Cerebellar cortex (tissue), 1 donor: Measurements from ENCODE around the gene ODAD4.

ENCODE experiments used
- DNase-seq: peaks from one replicate; pipeline ENCODE4 v3.0.0-alpha.2; 2015; ENCODE audit warnings: low spot score

ODAD4 gene

GRCh38 chr17:41930009-41930832, at the start of gene ODAD4:
Gene ODAD4, plus strand, starts transcription at chr17:41930617. Its CDS starts 107 bp downstream, at chr17:41930724.
- DNase-seq: peak; percentile 97

GRCh38 chr17:41882756-41883155, 47.7 kb upstream of the ODAD4 start:
- DNase-seq: no peak

GRCh38 chr17:41885733-41886132, 44.7 kb upstream of the ODAD4 start:
- peak; percentile 37 for DNase-seq

- DNase-seq: no peak
Observed at GRCh38 chr17:41888332-41888965, 42.0 kb upstream of the ODAD4 start.

DNA sequence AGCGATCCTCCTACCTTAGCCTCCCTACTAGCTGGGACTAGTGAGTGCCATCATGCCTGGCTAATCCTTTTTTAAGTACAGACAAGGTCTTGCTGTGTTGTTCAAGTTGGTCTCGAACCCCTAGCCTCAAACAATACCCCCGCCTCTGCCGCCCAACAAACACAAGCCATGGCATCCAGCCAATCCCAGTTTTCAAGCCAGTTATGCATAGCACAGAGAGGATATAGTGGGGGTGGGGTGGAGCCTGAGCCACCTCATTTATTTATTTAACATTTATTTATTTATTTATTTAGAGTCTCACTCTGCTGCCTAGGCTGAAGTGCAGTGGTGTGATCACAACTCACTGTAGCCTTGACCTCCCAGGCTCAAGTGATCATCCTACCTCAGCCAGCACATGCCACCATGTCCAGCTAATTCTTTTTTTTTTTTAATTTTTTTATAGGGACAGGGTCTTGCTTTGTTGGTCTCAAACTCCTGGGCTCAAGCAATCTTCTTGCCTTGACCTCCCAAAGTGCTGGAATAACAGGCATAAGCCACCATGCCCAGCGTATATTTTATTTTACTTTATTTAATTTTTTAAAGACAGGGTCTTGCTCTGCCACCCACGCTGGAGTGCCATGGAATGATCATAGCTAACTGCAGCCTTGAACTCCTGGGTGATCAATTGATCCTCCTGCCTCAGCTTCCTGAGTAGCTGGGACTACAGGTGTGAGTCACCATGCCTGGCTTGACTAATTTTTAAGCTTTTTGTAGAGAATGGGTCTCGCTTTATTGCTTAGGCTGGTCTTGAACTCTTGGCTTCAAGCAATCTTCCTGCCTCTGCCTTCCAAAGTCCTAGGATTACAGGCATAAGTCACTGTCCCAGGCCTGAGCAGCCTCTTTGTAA, 39.0 kb upstream of the ODAD4 start:
- no peak for DNase-seq

- no peak for DNase-seq
Observed at GRCh38 chr17:41892021-41892376, 38.4 kb upstream of the ODAD4 start.

DNA sequence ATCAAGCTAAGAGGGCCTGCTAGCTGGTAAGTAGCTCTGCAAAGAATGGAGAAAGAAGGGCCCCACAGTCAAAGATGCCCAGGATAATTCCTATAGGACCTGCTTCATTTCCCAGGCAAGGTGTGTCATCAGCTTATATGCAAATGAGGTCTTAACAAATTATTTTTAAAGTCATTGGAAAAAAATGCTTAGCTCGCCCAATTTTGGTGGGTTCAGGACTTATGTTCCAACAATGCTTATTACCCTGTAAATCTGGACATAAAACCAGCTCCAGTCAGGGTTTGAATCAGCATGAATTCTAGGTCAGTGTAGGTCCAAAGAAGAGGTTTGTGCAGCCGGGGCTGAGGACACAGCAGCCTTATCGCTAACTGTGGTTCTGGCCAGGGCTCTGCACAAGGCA, 37.0 kb upstream of the ODAD4 start:
- no peak for DNase-seq

DNA sequence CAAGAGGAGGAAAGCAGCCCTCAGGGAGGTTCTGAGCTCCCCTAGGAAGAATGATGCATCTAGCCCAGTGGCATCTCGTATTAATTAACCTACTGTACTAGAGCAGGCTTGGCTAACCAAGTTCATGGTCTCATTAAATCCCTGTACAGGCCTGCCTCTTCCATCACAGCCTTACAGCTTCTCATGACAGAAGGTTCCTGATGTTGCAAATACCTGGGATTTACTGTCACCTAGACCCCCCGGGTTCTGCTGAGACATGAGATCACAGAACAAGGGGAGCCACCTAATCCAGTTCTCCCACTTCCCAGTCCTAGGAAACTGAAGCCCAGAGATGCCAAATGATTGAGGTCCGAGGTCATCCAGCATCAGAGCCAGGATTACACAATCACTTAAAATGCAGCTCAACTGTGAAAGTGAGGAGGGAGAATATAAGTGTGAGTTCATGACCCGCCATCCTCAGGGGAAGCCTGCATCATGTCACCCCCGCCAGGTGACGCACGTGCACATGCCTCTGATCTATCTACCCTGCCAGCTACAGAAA, 35.6 kb upstream of the ODAD4 start:
- no peak for DNase-seq

- DNase-seq: no peak
Observed at GRCh38 chr17:41895617-41896016, 34.8 kb upstream of the ODAD4 start.

DNA sequence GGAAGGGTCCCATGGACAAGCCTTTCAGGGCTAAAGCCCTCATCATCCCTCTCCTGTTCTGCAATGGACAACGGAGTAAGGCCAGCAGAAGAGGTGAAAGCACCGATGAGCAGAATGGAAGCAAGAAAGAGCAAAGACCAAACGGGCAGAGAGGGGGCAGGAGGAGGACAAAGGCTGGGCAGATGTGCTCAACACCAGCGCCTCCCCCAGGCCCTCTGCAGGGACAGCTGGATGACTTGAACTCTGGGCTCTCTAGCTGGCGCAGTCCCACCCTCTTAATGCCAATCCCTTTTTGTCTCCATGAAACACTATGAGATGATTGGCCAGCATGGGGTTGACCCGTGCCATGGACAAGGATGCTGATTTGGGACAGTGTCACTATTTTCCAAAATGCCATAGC, 33.7 kb upstream of the ODAD4 start:
- no peak for DNase-seq

DNA sequence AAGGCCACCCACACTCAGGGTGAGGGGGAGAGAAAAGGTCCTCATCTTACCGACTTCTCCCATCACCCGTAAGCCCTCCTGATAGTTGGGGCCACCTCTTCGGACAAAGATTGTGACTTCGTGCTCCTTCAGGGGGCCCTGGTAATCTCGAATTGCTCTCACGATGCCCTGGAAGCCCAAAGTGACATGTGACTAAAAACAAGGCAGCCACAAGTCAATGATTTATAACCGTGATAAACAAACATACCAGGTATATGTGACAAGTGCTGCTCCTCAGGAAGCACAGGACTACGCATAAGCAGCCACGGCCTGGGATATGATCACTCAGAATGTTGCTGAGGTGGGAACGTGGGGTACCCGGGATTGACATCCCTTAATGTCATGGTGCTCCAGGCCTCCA, 28.8 kb upstream of the ODAD4 start:
- no peak for DNase-seq

DNA sequence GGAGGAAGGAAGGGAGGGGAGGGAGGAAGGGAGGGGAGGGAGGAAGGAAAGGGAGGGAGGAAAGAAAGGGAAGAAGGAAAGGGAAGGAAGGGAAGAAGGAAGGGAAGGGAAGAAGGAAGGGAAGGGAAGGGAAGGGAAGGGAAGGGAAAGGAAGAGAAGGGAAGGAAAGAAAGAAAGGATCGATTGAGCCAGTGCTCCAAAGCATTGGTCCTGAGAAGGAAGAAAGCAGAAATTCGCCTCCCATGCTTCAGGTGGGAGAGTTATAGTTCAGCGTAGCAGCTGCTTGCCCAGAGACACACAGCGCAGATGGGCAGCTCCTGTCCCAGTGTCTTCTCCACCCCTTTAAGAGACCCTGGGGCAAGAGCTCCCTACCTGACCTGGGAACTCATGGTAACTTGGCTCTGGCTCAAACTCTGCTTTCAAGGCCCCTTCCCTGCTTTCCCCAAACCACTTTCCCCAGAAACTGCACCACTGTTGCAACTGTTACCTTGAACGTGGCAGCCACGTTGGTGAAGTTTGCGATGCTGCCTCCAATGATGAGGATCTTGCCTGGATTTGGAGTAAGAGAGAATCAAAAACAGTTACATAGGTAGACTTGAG, 26.1 kb upstream of the ODAD4 start:
- DNase-seq: no peak

DNA sequence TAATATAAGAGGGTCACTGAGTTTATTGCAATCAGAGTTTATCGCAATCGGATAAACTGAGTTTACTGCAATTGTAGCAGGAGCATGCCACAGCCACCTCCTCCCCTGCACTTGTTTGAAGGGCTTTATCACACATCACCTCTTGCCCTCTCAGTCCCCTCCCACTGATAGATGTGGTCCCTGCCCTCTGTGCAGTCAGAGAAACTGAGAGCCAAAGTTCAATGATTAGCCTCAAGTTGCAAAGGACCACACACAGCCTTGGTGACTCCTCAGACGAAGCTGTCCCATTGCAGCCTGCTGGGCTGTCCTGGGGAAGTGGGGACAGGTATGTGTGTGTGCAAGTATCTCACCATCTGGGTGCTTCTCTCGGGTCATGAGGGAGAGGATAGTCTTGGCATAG, 25.2 kb upstream of the ODAD4 start:
- DNase-seq: no peak

DNA sequence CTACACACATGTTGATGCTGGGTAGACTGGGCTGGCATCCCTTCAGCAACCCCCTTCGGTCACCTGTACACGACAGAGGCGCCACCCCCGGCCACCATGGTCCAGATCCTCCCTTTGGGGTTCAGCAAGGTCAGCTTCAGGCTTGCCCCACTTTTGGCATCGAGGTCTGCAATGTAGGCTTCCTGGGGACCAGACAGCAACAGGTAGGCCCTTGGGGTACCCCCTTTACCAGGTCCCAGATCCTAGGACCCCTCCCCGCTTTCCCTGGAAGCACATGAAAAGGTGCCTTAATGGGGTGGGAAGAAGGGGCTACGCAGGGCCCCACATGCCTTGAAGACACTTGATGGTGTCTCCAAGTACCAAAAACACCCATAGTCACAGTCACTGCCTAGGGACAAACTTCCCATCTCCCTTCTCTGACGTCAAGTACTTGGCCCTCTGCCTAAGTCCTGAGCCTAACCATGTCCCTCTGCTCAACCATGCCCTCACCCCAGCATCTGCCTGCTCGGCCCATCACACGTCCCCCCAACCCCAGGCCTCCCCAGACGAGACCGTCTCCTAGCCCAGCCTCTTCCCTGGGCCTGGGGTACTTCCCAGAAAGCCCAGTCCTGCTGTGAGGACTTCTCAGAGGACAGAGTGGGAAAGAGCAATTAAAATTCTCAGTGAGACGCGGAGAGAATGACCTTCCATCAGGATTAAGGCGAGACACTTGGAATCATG, 23.8 kb upstream of the ODAD4 start:
- no peak for DNase-seq

DNA sequence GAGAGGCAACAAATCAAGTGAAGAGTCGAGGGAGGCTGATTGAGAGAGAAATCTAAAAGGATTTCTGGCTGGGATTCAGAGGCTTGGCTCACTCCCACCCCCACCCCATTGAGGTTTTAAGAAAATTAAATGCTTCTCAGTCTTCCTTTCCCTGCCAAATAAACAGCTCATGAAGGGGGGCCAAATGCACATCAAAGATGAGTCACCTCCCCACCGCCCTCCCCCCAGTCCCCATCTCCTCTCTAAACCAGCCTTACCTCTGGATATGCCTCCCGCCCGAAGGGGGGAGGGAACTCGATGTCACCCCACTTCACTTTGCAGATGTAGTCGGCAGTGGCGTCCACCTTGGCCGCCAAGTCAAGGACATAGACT, 23.2 kb upstream of the ODAD4 start:
- no peak for DNase-seq

GRCh38 chr17:41907633-41908539, 22.5 kb upstream of the ODAD4 start:
- DNase-seq: no peak

DNA sequence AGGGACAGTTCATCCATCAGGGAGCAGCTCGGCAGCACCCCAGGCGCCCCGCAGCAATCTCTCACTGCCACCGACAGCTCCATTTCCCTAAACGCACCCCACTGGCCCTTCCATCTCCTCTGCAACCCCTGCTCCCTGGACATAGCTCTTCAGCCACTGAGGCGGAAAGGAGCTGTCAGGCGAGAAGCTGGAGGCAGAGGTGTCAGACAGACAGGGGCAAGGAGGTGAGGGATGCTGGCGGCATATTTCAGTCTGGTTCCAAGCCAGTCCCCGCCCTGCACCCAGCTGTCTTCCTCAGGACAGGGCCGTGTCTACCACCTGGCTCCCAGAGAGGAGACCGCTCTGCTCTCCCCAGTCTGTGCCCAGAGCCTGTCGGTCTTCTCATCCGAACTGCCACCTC, 21.3 kb upstream of the ODAD4 start:
- DNase-seq: no peak

DNA sequence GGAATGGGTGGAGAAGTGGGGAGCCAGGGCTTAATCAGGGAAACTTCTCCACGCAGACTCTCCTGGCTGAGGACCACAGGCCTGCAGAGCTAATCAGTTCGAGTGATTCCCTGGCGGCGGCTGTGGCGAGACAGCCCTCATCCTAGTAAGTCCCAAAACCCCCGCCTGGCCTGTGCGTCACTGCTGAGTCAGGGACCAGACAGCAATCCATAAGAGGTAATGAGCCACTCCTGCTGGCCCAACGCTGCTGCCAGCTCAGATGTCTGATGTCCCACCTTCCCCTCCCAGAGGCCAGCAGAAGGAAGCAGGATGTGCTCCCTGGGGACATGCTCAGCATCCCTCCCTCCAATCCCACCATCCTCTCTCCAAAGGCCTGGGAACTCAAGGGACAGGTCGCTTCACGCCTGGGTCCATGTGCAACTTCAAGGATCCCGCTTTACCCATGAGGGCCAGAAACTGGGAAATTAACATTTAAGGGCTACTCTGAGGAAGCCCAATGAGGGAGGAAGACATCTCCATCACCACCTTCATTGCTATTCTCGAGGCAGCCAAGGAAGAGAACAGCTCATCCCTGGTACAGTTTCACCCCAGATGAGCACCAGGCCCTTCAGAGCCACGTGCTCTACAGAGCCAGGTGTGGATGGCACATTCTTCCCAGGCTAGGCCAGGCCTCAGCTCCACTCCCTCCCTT, 19.6 kb upstream of the ODAD4 start:
- DNase-seq: no peak

DNA sequence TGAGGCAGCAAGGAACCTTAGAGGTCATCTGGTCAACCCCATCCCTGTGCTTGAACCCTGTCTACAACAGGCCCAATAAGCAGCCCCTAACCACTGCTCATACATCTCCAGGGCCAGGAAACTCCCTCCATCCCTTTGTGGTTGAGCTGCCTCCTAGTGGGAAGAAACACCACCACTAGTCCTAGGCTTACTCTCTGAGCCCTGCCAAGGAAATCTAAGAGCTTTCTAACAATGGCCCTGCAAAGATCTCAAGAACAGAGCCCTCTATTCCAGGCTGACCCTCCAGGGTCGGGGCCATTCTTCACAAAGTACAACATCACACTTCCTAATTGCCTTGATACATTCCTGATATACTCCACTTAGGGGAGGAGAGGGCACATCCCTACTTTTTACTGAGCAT, 17.5 kb upstream of the ODAD4 start:
- no peak for DNase-seq

- DNase-seq: no peak
Observed at GRCh38 chr17:41913798-41914197, 16.6 kb upstream of the ODAD4 start.
